OCI-LY7 (cell line): ENCODE results near the gene DMD. TPM values are rescaled to one million over a fixed set of nuclear protein-coding genes. Genes with fewer than 3 reads are reported as not detected.
A peak's percentile ranks its signal among the peaks of the same experiment; 100 is the strongest.

Source experiments
- BruUV-seq: library from RNA; stranded (reverse); fragments of 400-500 nt; replicated peaks from 2 replicates; lab custom pipeline; 2021; lab: Mats Ljungman, UMichigan
- CTCF ChIA-PET: fragments of 300-600 bp; sonication (Branson Sonifier 250); formaldehyde crosslinking; loops from one replicate; lab custom pipeline; 2022; ENCODE audit warnings: antibody characterized with exemption; ENCODE audit not compliant: unreplicated experiment; lab: Charles Lee
- POLR2A ChIA-PET: fragments of 300-600 bp; sonication (Branson Sonifier 250); formaldehyde crosslinking; loops from one replicate; lab custom pipeline; 2022; ENCODE audit warnings: antibody characterized with exemption; lab: Charles Lee
- DNase-seq: peaks from one replicate; pipeline ENCODE4 v3.0.0-alpha.2; 2015; ENCODE audit warnings: low spot score
- H2AFZ ChIP-seq: fragments of 200-600 bp; sonication (generic), shearing (Covaris generic); 2 replicates; pipeline ENCODE4 v1.6.1; 2014; ENCODE audit warnings: mild to moderate bottlenecking, antibody characterized with exemption, low read length, moderate library complexity
- H3K27ac ChIP-seq: fragments of 200-600 bp; sonication (generic); 2 replicates; pipeline ENCODE4 v1.5.1; 2014; ENCODE audit warnings: mixed run types, low read depth, mild to moderate bottlenecking, moderate library complexity, low read length, inconsistent platforms; ENCODE audit not compliant: poor library complexity, severe bottlenecking
- H3K36me3 ChIP-seq: fragments of 200-600 bp; sonication (generic); 2 replicates; pipeline ENCODE4 v1.6.1; 2014; ENCODE audit warnings: mild to moderate bottlenecking, antibody characterized with exemption, low read length, moderate library complexity, mixed read lengths; ENCODE audit not compliant: insufficient read depth
- H3K4me1 ChIP-seq: fragments of 200-600 bp; sonication (generic); 2 replicates; pipeline ENCODE4 v1.5.1; 2014; ENCODE audit warnings: mild to moderate bottlenecking, low read length; ENCODE audit not compliant: insufficient read depth, poor library complexity, severe bottlenecking
- H3K4me2 ChIP-seq: fragments of 200-600 bp; sonication (generic); 2 replicates; pipeline ENCODE4 v1.6.1; 2014; ENCODE audit warnings: mild to moderate bottlenecking, low read length
- H3K4me3 ChIP-seq: fragments of 200-600 bp; sonication (generic); 2 replicates; pipeline ENCODE4 v1.5.1; 2014; ENCODE audit warnings: mild to moderate bottlenecking, low read depth, low read length; ENCODE audit not compliant: poor library complexity, severe bottlenecking
- H3K79me2 ChIP-seq: fragments of 200-600 bp; sonication (generic); 2 replicates; pipeline ENCODE4 v1.6.1; 2016; ENCODE audit warnings: low read depth, mild to moderate bottlenecking, low read length, moderate library complexity, mixed read lengths; ENCODE audit not compliant: insufficient read depth
- H3K9me2 ChIP-seq: fragments of 200-600 bp; sonication (generic); 2 replicates; pipeline ENCODE4 v1.6.1; 2016; ENCODE audit warnings: mild to moderate bottlenecking, low read length, mixed read lengths; ENCODE audit not compliant: insufficient read depth
- H3K9me3 ChIP-seq: fragments of 200-600 bp; sonication (generic); 2 replicates; pipeline ENCODE4 v1.6.1; 2014; ENCODE audit warnings: mild to moderate bottlenecking, mixed run types, low read length, mixed read lengths
- H4K20me1 ChIP-seq: fragments of 200-600 bp; sonication (generic); 2 replicates; pipeline ENCODE4 v1.6.1; 2014; ENCODE audit warnings: mild to moderate bottlenecking, antibody characterized with exemption, low read length, moderate library complexity, mixed read lengths; ENCODE audit not compliant: insufficient read depth
- CTCF ChIP-seq: fragments of 200-600 bp; sonication (generic); conservative IDR thresholded peaks from 2 replicates; pipeline ENCODE4 v1.5.1; 2014; ENCODE audit warnings: mild to moderate bottlenecking, antibody characterized with exemption, low read length, moderate library complexity, mixed read lengths
- EZH2phosphoT487 ChIP-seq: fragments of 200-600 bp; sonication (generic); IDR thresholded peaks from 2 replicates; pipeline ENCODE4 v1.6.1; 2018; ENCODE audit warnings: low read depth, borderline replicate concordance, mild to moderate bottlenecking, mixed run types, antibody characterized with exemption, low read length, moderate library complexity, mixed read lengths
- intact Hi-C: fragments of 100-400 bp; cut with micrococcal nuclease; formaldehyde crosslinking; loops from one replicate; pipeline ENCODE4 v1.10.0; 2022; ENCODE audit not compliant: unreplicated experiment
- total RNA-seq, 2 experiments: library from RNA; depleted of rRNA in 1 of 2; stranded (reverse); fragments of >200 nt in 1 of 2; shearing (Covaris generic) in 1 of 2; gene quantifications; 2 replicates each; pipeline ENCODE4 v1.2.3, GENCODE V29; 2014 to 2022

Gene DMD
- total RNA-seq, 2 experiments from 2014 or later: 20.5 to 61.4 TPM

GRCh38 chrX:31222946-31223345 is 1988.4 kb downstream of the DMD start:
- H2AFZ ChIP-seq: no peak overlapping the region
- no TSS peak for BruUV-seq
- no peak overlapping the region for H3K4me3 ChIP-seq
- H3K9me2 ChIP-seq: no peaks in the 10 kb centered on the region
- TF ChIP-seq CTCF (no peak), EZH2phosphoT487 (no peak)
- no peak overlapping the region for H3K27ac ChIP-seq
- CTCF ChIA-PET: interaction anchor here (1.6 kb wide), 1 partner anchor 9 kb away, joined by 4 read pairs; no protein-coding TSS in a partner anchor
- no peaks in the 10 kb centered on the region for H4K20me1 ChIP-seq
- no peaks in the 10 kb centered on the region for H3K9me3 ChIP-seq
- H3K4me1 ChIP-seq: peaks cover 28% of the 10 kb centered on the region
- H3K4me2 ChIP-seq: no peak overlapping the region
- H3K36me3 ChIP-seq: peaks cover 28% of the 10 kb centered on the region
- POLR2A ChIA-PET: interaction anchor here (0.7 to 1.7 kb wide), 4 partner anchors 10 to 56 kb away, joined by 3 to 7 read pairs (median 4); no protein-coding TSS in a partner anchor
- no peak for DNase-seq
- peaks cover 13% of the 10 kb centered on the region; the same call in 1 of the 2 replicates for H3K79me2 ChIP-seq
- intact Hi-C loops: no loop called here

- no peak overlapping the region for H3K4me2 ChIP-seq
- no peak overlapping the region for H3K4me3 ChIP-seq
- H3K27ac ChIP-seq: no peak overlapping the region
- no peaks in the 10 kb centered on the region for H3K9me2 ChIP-seq
- H3K9me3 ChIP-seq: no peaks in the 10 kb centered on the region
- intact Hi-C loops: no loop called here
- ChIA-PET POLR2A (interaction anchor here (1.6 kb wide), 1 partner anchor 9 kb away, joined by 5 read pairs; no protein-coding TSS in a partner anchor), CTCF (no interaction called here)
- BruUV-seq: no TSS peak
- H4K20me1 ChIP-seq: no peaks in the 10 kb centered on the region
- no peak for DNase-seq
- peaks cover 38% of the 10 kb centered on the region for H3K4me1 ChIP-seq
- TF ChIP-seq CTCF: no peak
- TF ChIP-seq EZH2phosphoT487: no peak
- H3K79me2 ChIP-seq: peaks cover 6% of the 10 kb centered on the region; the same call in 1 of the 2 replicates
- no peak overlapping the region for H2AFZ ChIP-seq
- H3K36me3 ChIP-seq: peaks cover 20% of the 10 kb centered on the region
Observed at GRCh38 chrX:31219174-31219573, 1992.2 kb downstream of the DMD start.

- no TSS peak for BruUV-seq
- no peak overlapping the region for H3K4me3 ChIP-seq
- no peaks in the 10 kb centered on the region for H3K79me2 ChIP-seq
- no peaks in the 10 kb centered on the region for H3K9me2 ChIP-seq
- peak overlapping the region; percentile 43 for H3K4me2 ChIP-seq
- TF ChIP-seq EZH2phosphoT487: no peak
- TF ChIP-seq CTCF: no peak
- intact Hi-C loops: no loop called here
- no peak overlapping the region for H2AFZ ChIP-seq
- ChIA-PET POLR2A (interaction anchor here (0.5 to 1.4 kb wide), 5 partner anchors 34 to 693 kb away, joined by 3 to 7 read pairs (median 4); no protein-coding TSS in a partner anchor), CTCF (no interaction called here)
- H3K27ac ChIP-seq: peak overlapping the region; percentile 53
- H3K4me1 ChIP-seq: peaks cover 37% of the 10 kb centered on the region
- H3K9me3 ChIP-seq: no peaks in the 10 kb centered on the region
- DNase-seq: no peak
- peaks cover 16% of the 10 kb centered on the region for H3K36me3 ChIP-seq
- H4K20me1 ChIP-seq: no peaks in the 10 kb centered on the region
Observed at GRCh38 chrX:31217084-31217483, 1994.3 kb downstream of the DMD start.
